SK-N-SH treated with all-trans-retinoic acid at 6 μM for 48 hours (cell line): ENCODE results near the gene RNF169.

Experiments
- CSDC2 ChIP-seq: fragments of 250-450 bp; sonication (Bioruptor Pico); IDR thresholded peaks from 2 replicates; pipeline ENCODE4 v1.5.0; 2020; ENCODE audit warnings: mild to moderate bottlenecking, moderate library complexity
- TF ChIP-seq, protein P1 (sequence below): fragments of 250-450 bp; sonication (Bioruptor Pico); IDR thresholded peaks from 2 replicates; pipeline ENCODE4 v1.8.0; 2020; ENCODE audit warnings: mild to moderate bottlenecking, moderate library complexity, borderline replicate concordance
- TF ChIP-seq, protein P2 (sequence below): fragments of 250-450 bp; sonication (Bioruptor Pico); IDR thresholded peaks from 2 replicates; pipeline ENCODE4 v1.5.1; 2020; ENCODE audit warnings: low read depth, mild to moderate bottlenecking, moderate library complexity

DNA sequence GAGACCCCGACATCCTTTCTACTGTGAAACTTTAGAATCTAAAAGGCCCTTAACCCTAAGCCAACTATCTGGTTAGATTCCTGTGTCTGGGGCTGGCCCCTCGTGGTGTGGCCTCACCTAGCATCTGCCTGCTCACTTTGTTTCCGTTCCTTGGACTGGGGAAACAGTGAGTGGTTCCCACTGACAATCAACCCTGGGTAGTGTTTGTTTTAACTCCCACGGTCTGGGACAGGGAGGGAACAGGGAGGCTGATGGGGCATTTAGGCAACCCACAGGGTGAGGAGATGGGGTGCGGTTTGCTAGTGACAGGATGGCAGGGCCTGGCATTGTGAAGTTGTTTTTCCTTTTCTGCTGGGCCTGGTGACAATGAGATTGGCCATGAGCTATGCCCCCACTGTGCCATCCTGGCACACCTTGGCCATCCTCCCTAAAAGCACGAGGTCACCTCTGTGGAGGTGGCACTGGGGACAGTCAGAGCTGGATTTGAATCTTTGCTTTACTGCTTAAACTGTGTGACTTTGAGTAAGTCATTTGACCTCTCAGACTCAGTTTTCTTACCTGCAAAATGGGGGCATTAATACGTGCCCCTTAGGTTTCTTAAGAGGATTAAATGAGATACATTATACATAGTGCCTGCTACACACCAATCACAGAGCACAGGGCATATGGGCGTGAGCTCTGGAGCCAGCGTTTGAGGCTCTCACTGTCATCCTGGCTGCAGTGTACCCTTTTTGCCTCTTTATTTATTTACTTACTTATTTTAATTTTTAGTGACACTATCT lies 48.8 kb upstream of the RNF169 start:
- TF ChIP-seq, protein P1, sequence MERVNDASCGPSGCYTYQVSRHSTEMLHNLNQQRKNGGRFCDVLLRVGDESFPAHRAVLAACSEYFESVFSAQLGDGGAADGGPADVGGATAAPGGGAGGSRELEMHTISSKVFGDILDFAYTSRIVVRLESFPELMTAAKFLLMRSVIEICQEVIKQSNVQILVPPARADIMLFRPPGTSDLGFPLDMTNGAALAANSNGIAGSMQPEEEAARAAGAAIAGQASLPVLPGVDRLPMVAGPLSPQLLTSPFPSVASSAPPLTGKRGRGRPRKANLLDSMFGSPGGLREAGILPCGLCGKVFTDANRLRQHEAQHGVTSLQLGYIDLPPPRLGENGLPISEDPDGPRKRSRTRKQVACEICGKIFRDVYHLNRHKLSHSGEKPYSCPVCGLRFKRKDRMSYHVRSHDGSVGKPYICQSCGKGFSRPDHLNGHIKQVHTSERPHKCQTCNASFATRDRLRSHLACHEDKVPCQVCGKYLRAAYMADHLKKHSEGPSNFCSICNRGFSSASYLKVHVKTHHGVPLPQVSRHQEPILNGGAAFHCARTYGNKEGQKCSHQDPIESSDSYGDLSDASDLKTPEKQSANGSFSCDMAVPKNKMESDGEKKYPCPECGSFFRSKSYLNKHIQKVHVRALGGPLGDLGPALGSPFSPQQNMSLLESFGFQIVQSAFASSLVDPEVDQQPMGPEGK (CRISPR knock-in tag): no peak
- TF ChIP-seq, protein P2, sequence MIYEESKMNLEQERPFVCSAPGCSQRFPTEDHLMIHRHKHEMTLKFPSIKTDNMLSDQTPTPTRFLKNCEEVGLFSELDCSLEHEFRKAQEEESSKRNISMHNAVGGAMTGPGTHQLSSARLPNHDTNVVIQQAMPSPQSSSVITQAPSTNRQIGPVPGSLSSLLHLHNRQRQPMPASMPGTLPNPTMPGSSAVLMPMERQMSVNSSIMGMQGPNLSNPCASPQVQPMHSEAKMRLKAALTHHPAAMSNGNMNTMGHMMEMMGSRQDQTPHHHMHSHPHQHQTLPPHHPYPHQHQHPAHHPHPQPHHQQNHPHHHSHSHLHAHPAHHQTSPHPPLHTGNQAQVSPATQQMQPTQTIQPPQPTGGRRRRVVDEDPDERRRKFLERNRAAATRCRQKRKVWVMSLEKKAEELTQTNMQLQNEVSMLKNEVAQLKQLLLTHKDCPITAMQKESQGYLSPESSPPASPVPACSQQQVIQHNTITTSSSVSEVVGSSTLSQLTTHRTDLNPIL (CRISPR knock-in tag): no peak
- TF ChIP-seq CSDC2 (CRISPR knock-in tag): no peak
